HepG2 (cell line): ENCODE results near the gene EMB.

ENCODE experiments used
- CEBPG ChIP-seq: IDR thresholded peaks from 2 replicates; pipeline ENCODE4 v1.6.1; 2016
- GABPA ChIP-seq, 2 experiments: IDR thresholded peaks; 2 replicates each; pipeline ENCODE4 v1.6.1; 2011 to 2016; ENCODE audit warnings: low read depth in 2 of 2, low read length in 1 of 2, missing biosample characterization in 1 of 2, missing genetic modification characterization in 1 of 2
- HOXA5 ChIP-seq: sonication (generic); formaldehyde crosslinking; IDR thresholded peaks from 2 replicates; pipeline ENCODE4 v1.4.0; 2020; ENCODE audit warnings: missing genetic modification reagents
- MTA1 ChIP-seq: sonication (generic); formaldehyde crosslinking; IDR thresholded peaks from 2 replicates; pipeline ENCODE4 v1.4.0; 2020; ENCODE audit warnings: missing genetic modification reagents, mild to moderate bottlenecking, borderline replicate concordance
- NFATC3 ChIP-seq: sonication (generic); formaldehyde crosslinking; IDR thresholded peaks from 2 replicates; pipeline ENCODE4 v1.5.1; 2020; ENCODE audit warnings: mild to moderate bottlenecking, missing genetic modification reagents
- POLR2A ChIP-seq, 2 experiments: IDR thresholded peaks; 2 replicates each; pipeline ENCODE4 v1.6.1; 2011; ENCODE audit warnings: low read depth in 2 of 2, low read length in 2 of 2, mild to moderate bottlenecking in 1 of 2, moderate library complexity in 1 of 2; ENCODE audit not compliant: insufficient read depth in 1 of 2
- ZNF274 ChIP-seq: sonication (generic); formaldehyde crosslinking; IDR thresholded peaks from 2 replicates; pipeline ENCODE4 v1.5.1; 2020; ENCODE audit warnings: mild to moderate bottlenecking, missing genetic modification reagents
- ZNF282 ChIP-seq: fragments of 450-650 bp; IDR thresholded peaks from 2 replicates; pipeline ENCODE4 v1.6.1; 2018; ENCODE audit not compliant: partially characterized antibody
- ZNF614 ChIP-seq: IDR thresholded peaks from 2 replicates; pipeline ENCODE4 v1.6.1; 2018; ENCODE audit warnings: missing biosample characterization, missing genetic modification reagents, inconsistent platforms, borderline replicate concordance
- TF ChIP-seq, protein P1 (sequence below): sonication (generic); formaldehyde crosslinking; IDR thresholded peaks from 2 replicates; pipeline ENCODE4 v1.4.0; 2020; ENCODE audit warnings: missing genetic modification reagents, mild to moderate bottlenecking, borderline replicate concordance

DNA sequence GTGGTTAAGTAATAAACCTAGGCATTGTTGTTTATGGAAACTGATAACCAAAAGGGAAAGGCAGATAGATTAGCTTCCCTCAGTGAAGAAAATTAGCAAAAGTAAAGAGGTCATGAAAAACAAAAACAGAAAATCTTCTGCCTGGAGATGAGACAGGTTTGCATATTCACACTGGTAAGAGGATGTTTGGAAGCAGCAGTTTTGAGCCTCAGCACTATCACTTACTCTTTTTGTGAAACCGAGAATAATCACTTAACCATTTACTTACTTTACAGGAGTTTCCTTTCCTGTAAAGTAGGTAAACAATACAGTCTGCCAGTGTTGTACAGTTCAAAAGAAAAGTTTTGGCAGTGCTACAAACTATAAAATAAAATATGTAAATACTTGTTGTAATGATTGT is 35.5 kb upstream of the EMB start:
- no peak for TF ChIP-seq NFATC3 (CRISPR knock-in tag)
- TF ChIP-seq HOXA5 (CRISPR knock-in tag): no peak
- TF ChIP-seq, protein P1, sequence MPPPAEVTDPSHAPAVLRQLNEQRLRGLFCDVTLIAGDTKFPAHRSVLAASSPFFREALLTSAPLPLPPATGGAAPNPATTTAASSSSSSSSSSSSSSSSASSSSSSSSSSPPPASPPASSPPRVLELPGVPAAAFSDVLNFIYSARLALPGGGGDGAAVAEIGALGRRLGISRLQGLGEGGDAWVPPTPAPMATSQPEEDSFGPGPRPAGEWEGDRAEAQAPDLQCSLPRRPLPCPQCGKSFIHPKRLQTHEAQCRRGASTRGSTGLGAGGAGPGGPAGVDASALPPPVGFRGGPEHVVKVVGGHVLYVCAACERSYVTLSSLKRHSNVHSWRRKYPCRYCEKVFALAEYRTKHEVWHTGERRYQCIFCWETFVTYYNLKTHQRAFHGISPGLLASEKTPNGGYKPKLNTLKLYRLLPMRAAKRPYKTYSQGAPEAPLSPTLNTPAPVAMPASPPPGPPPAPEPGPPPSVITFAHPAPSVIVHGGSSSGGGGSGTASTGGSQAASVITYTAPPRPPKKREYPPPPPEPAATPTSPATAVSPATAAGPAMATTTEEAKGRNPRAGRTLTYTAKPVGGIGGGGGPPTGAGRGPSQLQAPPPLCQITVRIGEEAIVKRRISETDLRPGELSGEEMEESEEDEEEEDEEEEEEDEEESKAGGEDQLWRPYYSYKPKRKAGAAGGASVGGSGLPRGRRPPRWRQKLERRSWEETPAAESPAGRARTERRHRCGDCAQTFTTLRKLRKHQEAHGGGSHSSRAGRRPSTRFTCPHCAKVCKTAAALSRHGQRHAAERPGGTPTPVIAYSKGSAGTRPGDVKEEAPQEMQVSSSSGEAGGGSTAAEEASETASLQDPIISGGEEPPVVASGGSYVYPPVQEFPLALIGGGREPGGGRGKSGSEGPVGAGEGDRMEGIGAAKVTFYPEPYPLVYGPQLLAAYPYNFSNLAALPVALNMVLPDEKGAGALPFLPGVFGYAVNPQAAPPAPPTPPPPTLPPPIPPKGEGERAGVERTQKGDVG (CRISPR knock-in tag): no peak
- TF ChIP-seq ZNF274 (CRISPR knock-in tag): no peak
- TF ChIP-seq CEBPG (CRISPR knock-in tag): no peak
- no peak for TF ChIP-seq ZNF614 (CRISPR knock-in tag)
- TF ChIP-seq GABPA (IDR thresholded peaks at IDR 0.05; ENCODE audit: low read depth, low read length): no peak
- TF ChIP-seq GABPA (CRISPR knock-in tag; IDR thresholded peaks at IDR 0.05; ENCODE audit: low read depth): no peak
- TF ChIP-seq POLR2A (IDR thresholded peaks at IDR 0.05; ENCODE audit: insufficient read depth in 1 of 2, low read depth in 2 of 2, low read length in 2 of 2): no peak
- TF ChIP-seq MTA1 (CRISPR knock-in tag): no peak
- TF ChIP-seq ZNF282: no peak
